GM19238 (cell line): ENCODE measurements around the gene QPCT.
A peak's percentile ranks its signal among the peaks of the same experiment; 100 is the strongest.
"Not testable (repeated sequence)": the region's sequence is repeated elsewhere in the genome, so short reads cannot be mapped to it uniquely, and the experiment has no call there.

Experiments
- DNase-seq: peaks from one replicate; pipeline ENCODE4 v3.0.0; 2011; ENCODE audit warnings: low spot score; ENCODE audit not compliant: insufficient read length

The QPCT gene

GRCh38 chr2:37357530-37357929, 13.1 kb downstream of the QPCT start:
- no peak for DNase-seq

DNA sequence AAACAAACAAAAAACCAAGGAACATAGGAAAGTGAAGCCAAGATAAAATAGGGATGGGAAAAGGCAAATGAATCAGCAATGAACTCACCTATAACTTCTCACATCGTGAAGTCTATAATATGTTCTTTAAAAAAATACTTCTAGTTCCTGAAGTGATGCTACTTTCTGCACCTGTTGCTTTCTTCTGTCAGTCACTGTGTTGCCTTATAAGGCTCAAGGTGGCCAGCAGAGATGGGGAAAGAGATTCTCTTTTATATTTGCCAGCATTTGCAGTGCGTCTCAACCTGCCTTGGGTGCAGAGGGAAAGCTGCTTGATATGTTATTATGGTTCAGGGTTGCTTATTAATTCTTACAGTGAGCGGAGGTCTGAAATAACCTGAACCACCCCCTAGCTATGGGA, 14.0 kb downstream of the QPCT start:
- no peak for DNase-seq

DNA sequence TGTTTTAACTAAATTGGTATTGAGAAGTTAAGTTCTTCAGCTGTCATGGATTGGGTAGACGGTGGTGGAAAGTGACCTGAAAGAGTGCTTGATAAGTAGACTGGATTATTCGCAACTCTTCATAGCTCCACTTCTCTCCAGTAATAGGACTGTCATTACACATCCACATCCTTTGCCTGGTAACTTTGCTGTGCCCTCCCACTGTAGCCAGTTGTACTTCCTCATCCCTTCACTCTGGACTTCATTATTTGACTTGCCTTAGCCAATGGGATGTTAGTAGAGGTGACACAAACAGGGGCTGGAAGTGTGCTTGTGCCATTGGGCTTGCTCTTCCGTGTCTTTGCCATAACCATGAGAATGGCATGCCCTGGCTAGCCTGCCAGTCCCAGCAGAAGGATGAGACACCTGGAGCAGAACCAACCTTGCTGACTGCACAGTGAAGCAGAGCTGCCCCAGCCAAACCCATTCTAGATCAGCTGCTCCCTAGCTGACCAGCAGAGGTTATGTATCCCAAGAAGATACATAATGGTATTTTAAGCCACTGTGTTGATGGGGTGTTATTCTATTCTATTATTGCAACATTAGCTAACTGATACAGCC, 16.9 kb downstream of the QPCT start:
- DNase-seq, result no peak

DNA sequence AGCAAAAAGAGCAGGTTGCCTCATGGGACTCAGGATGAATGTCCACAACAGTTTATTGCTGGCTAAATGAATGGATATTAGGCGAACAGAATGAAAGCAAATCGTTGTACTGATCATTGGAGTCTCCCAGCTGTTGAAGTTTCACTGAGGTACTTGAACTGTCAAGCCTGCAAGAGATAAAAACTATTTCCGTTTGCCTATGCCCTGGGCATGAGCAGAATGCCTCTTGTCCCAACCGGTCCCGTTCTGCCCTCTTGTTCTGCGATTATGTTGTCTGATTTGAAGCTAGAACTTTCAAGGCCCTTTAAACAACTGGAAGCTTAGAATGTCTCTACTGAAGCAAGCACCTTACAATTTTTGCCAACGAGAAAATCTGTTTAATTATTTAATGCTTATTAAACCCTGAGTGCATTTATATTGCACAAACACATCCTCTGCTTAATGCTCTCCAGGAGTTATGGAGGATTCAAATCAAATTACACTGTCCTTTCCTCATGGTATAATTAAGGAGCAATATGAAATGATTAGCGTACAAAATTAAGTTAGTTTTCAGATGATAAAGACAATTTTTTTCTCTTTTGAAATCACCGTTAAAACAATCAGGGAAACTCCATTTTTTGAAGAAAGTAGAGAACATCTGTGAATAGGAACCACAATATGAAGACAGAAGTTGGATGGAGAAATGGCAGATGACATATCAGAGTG, 17.7 kb downstream of the QPCT start:
- DNase-seq, result no peak

- no peak for DNase-seq
Measured at GRCh38 chr2:37364351-37364750, 19.9 kb downstream of the QPCT start.

DNA sequence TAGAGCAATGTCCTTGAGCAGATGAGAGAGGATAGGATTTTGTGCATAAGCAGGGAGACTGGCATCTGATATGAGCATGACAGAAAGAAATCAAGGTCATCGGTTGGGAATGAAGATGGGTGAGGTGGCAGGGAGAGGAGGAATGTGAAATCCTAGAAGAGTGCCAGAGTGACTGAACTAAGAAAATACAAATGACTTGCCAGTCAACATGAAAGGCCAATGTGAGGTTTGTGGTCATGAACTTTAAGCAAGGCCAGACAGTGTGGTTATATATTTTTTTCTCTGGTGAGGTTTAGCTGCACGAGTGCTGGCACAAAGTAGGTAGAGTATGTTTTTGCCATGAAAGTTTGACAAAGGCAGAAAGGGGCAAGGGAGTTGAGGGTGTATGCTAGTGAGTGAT, 21.2 kb downstream of the QPCT start:
- no peak for DNase-seq

DNA sequence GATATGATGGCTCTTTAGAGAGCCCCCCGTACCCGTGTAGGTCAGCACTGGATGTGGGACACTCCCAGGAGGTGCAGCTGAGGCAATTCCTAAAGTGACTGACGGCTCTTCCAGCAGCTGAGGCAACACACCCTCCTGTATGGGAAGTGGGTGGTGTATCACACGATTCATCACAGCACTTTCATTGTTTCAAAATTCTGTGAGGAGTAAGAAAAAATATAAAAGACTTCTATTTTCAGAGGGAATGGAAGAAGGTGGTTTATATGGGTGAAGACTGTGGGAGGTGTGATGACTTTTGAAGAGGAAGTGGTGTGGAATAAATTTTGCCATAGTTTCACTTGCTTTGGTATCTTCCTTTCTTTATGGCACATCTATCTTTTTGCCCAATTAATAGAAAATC, 22.3 kb downstream of the QPCT start:
- no peak for DNase-seq

DNA sequence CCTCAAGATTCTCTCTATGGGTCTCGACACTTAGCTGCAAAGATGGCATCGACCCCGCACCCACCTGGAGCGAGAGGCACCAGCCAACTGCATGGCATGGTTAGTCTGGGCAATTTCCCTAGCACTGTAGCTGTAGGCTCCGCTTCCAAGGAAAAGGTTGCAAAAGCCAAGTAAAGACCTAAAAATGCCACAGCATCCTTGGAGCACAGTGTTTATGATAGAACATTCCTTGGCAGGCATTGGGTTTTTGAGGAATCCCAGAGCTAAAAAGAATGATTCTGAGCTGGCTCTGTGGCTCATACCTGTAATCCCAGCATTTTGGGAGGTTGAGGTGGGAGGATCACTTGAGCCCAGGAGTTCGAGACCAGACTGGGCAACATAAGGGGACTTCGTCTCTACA, 22.9 kb downstream of the QPCT start:
- no peak for DNase-seq

DNA sequence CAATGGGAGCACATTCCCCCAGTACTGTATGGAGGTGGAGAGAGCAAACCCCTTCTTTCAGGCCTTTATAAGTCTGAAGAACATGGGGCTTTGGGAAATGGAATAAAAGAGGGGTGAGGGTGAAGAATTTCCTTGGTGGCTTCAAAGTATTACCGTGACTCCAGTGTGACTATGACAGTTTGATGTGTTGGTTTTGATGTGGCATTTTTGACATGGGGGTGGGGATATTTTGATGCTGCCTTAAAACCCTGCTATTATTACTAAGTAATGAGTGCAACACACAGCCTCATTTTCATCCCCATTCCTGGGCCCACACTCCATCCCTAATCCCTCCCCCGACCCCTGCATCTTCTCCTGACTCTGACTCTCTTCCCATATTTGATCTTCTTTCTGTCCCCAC, 23.6 kb downstream of the QPCT start:
- no peak for DNase-seq

GRCh38 chr2:37370666-37371065, 26.2 kb downstream of the QPCT start:
- no peak for DNase-seq

- no peak for DNase-seq
Measured at GRCh38 chr2:37372000-37372399, 27.6 kb downstream of the QPCT start.

- no peak for DNase-seq
Measured at GRCh38 chr2:37375741-37376288, 31.4 kb downstream of the QPCT start.

DNA sequence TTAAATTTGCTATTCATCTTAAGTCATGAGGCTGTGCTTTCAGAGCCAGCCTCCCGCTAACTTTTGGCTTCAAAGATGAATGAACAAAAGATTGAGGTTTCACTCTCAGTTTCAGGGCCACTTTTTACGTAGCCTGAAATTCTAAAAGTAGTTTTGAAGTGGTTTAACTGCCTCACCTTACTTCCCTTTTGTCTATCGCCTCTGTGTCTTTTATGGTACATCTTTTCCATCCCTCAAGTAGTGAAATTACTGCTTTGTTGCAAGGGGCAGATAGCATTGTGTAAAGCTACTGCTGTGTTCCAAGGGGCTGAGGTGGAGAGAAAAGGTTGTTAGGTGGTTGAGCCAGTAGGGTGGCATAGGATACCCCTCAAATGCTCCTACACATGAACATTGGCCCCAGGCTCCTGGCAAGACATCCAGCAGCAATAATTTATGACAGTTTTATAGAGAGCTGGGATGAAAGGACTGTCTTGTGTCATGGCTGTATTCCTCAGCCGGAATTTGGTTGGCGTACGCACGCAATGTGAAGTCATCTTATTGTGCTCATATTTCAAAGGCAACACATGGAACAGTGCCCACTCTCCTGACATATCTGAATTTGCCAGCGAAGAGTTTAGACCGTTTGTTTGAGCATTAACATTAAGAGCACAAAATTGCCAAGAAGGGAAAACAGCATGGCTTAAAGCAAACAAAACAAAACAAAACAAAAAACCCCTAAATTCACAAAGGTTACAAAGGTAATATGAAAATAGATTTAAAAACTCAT, 32.2 kb downstream of the QPCT start:
- peak; percentile 38 for DNase-seq

GRCh38 chr2:37377187-37377532, 32.7 kb downstream of the QPCT start:
- DNase-seq, result no peak

- DNase-seq, result no peak
Measured at GRCh38 chr2:37378411-37378810, 34.0 kb downstream of the QPCT start.

GRCh38 chr2:37379881-37380296, 35.5 kb downstream of the QPCT start:
- no peak for DNase-seq

DNA sequence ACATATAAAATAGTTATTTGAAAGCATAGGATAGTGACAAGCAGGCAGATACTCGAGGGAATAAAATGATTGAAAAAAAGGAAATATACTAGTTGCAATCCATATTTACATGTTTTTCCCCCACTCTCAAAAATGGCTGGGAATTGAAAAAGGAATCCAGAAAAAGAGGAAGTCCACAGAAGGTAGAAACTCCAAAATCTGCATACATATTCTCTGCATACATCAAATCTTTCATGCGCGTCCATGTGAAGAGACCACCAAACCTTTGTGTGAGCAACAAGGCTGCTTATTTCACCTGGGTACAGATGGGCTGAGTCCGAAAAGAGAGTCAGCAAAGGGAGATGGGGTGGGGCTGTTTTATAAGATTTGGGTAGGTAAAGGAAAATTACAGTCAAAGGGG, 36.4 kb downstream of the QPCT start:
- DNase-seq, result not testable (repeated sequence)

DNA sequence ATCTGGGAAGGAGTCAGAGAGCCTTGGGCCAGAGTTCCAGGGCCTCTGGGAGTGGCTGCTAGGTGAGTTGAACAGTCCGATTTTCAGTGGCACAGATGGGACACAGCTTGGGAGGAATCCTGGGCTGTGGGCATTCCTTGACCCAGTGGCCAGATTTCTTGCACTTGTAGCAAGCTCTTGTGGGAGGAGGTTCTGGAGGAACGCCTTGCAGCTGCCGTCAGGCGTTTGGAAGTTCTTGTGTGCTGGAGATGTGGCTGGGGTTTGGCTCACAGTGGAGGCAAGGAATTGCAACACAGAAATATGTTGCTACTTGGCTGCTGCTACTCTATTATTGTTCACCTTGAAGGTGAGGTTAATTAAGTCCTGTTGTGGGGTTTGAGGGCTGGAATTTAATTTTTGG, 39.8 kb downstream of the QPCT start:
- DNase-seq, result not testable (repeated sequence)

DNA sequence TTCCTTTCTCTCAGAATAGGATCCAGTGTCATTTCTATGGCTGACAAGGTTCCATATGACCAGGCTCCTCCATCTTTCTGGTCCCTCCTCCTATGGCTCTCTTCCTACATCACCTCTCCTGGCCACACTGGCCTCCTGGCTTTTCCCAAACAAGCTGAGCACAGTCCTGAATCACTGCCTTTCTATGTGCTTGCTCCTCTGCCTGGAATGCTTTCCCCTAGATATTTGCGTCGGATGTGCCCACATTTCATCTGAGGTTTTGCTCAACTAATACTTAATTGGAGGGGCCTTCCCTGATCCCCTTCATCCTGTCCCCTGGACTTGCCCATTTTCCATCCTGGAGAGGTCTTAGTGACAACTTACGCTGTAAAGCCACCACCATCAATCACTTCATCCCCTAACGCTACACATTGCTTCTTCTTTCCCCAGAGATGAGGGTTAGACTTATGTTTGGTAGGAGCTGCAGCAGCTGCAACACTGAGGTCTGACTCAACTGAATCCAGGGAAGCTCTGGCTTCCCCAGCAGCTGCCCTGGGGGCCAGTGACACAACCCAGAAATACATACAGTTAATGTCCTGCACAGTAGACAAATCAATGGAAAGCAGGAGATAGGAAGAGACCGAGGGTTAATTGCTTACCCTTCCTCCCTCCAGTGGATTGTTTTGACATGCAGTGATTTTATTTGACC, 42.9 kb downstream of the QPCT start:
- no peak for DNase-seq

GRCh38 chr2:37388074-37388473, 43.6 kb downstream of the QPCT start:
- DNase-seq, result no peak

- DNase-seq, result no peak
Measured at GRCh38 chr2:37389395-37389794, 45.0 kb downstream of the QPCT start.
